Pulmonary artery endothelial cell (primary cell): Measurements from ENCODE around the gene RORC. TPM values are rescaled to one million over a fixed set of nuclear protein-coding genes. Genes with fewer than 3 reads are reported as not detected.
A peak's percentile ranks its signal among the peaks of the same experiment; 100 is the strongest.

Experiments
- DNase-seq: peaks from one replicate; pipeline ENCODE4 v3.0.0-alpha.2; 2011; ENCODE audit warnings: low read depth, low spot score
- total RNA-seq: library from RNA; depleted of rRNA; stranded (reverse); fragments of >200 nt; gene quantifications from 2 replicates; pipeline ENCODE4 v1.2.3, GENCODE V29; 2014

The RORC gene
- total RNA-seq, 1 donor from 2014 or later: not detected

DNA sequence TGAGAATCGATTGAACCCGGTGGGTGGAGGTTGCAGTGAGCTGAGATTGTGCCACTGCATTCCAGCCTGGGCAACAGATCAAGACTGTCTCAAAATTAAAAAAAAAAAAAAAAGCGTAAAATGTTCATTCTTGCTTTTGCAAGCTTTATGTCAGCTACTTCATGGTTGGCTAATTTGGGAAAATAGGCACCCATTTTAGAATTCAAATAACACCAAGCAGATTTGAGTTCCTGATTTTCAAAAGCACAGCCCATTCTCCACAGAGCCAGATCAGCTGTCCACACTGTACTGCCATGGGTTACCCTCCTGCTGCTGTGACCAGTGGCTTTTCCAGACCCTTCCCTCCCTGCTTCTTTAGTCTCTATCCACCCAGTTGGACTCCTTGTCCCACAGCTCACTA is 17.5 kb upstream of the RORC start:
- DNase-seq: no peak

DNA sequence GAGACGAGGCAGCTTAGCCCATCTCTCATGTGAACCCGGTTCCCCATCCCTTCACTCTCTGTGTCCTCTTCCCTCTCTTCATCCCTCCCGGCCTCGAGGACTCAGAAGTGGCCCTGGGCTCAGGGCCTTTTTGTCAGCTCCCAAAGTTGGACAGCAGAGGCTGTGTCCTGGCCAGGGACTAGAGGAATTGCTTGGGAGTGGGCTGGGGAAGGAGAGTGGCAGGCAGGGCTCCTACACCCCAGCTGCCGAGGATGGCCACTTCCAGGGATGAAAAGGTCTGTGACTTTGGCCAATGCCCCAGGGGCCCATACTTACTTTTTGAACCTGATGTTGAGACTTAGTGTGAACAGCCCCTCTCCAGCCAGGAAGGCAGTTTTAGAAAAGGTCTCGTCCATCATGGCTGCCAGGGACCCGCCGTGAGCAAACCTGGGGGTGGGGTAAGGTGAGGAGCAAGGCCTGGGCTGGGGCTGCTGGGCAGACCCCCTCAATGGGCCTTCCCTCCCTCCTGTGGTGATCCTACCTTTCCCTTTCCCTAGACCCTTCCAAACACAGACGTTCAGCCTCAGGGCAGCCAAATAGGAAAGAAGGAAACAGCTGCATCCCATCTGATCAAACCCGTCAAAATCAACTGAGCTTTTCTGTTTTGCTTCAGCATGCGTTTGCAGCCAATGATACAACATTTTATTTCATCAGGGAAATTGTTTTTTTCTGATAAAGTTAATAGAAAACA is 16.4 kb upstream of the RORC start:
- peak; percentile 76 for DNase-seq

DNA sequence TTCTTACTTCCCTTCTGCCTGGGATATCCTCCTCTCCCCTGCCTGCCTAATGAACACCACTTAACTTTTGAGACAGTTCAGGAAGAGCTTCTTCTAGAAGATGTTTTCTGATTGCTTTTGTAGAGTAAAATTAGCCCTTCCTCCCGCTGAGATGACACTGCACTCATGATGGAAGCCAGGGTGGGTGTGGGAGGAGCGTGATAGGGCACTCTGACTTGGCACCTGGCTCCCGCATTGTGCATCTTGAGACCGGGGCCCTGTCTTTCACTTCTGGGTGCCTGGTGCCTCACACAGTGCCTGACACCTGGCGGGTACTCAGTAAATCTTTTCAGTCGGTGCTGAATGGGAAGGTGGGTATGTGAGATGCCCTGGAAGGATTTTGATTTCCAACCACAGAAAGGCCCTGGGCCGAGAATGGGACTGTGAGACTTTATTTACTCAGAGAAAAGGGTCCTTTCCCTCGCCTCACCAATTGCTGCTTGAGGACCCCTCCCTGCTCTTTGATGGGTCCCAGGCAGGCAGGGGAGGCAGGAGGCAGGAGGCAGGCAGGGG is 15.2 kb upstream of the RORC start:
- DNase-seq: no peak

DNA sequence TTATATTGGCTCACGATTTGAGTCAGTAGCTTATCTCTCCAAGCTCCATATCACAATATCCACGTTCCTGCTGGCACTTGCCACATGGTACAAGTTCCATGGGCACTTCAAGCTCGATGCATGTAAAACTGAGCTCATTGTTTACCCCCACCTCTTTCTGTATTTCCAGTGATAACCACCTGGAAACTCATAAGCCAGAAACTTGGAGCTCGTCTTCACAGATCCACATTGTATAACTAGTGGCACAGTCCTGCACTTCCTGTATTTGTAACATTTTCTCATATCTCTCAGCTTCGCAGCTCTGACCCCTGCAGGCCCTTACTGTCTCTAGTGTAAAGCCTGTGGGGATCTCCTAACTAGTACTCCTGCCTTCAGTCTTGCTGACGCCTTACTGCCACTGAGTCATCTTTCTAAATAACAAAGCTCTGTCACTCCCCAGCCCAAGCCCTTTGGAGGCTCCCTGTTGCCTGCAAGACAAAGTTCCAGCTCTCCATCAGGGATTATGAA is 14.5 kb upstream of the RORC start:
- DNase-seq: no peak

GRCh38 chr1:151843398-151843797 is 11.8 kb upstream of the RORC start:
- no peak for DNase-seq

DNA sequence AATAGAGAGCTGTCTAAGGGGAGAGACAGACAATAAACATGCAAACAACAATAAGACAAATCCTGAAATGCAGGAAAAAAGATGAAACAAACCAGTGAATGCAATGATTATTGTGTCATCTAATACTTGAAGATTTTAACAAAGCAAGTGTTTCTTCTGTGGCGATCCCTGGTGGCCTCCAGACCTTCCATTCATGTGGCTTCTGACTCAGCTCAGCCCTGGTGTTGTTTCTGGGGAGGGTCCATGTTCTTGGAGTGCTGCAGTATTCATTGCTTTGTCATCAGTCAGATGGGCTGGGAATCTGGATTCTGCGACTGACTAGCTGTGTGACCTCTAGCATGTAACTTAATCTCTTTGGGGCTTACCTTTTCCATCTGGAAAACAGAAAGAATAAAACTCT is 9.5 kb upstream of the RORC start:
- no peak for DNase-seq

DNA sequence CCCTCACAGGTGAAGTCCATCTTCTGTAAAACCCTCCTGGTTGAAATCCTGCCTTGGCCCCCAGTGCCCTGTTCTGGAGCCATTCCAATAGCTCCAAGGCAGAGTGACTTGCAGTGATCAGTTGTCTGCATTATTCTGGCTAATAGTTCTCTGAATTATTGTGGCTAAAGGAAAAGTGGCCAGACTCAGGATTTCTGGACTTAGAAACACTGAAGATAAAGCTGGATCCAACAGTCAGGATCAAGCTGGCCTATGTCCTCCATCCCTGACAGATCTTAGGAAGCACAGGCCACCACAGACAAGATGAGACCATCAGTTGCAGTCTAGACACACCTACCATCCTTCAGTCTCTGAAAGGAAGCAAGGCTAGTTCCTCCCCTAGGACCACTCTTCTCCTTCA is 8.8 kb upstream of the RORC start:
- no peak for DNase-seq

- no peak for DNase-seq
These were observed 8.1 kb upstream of the RORC start, which contains the start of gene C2CD4D for GRCh38 chr1:151839457-151840403. Gene C2CD4D, minus strand, starts transcription at chr1:151839820. Its CDS starts 831 bp downstream, at chr1:151838989.

- DNase-seq: no peak
These were observed 7.4 kb upstream of the RORC start for GRCh38 chr1:151839082-151839412.

GRCh38 chr1:151838222-151839081 is 6.8 kb upstream of the RORC start:
- DNase-seq: no peak

- DNase-seq: no peak
These were observed 6.3 kb upstream of the RORC start for GRCh38 chr1:151837884-151838221.

- no peak for DNase-seq
These were observed 5.6 kb upstream of the RORC start for GRCh38 chr1:151837197-151837596.

- DNase-seq: no peak
These were observed 4.0 kb upstream of the RORC start for GRCh38 chr1:151835596-151835995.

DNA sequence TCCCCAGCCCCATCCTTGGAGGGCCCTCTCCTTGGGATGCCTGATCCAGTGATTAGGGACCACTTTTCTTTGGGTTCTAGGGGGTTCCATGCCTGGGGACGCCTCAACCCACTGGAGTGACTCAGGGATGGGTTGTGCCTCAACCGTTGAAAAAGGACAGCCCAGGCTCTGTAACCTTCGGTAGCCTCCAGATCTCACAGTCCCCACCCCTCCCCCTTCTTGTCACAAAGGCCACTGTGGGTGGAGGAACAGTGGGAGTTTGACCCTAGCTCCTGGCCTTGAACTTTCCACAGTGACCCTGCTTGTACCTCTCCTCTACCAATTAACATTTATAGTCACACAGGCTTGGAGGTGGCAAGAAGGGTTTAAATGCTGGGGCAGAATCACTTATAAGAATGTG is 2.6 kb upstream of the RORC start:
- no peak for DNase-seq

- DNase-seq: no peak
These were observed 1.7 kb upstream of the RORC start for GRCh38 chr1:151833172-151833900.

DNA sequence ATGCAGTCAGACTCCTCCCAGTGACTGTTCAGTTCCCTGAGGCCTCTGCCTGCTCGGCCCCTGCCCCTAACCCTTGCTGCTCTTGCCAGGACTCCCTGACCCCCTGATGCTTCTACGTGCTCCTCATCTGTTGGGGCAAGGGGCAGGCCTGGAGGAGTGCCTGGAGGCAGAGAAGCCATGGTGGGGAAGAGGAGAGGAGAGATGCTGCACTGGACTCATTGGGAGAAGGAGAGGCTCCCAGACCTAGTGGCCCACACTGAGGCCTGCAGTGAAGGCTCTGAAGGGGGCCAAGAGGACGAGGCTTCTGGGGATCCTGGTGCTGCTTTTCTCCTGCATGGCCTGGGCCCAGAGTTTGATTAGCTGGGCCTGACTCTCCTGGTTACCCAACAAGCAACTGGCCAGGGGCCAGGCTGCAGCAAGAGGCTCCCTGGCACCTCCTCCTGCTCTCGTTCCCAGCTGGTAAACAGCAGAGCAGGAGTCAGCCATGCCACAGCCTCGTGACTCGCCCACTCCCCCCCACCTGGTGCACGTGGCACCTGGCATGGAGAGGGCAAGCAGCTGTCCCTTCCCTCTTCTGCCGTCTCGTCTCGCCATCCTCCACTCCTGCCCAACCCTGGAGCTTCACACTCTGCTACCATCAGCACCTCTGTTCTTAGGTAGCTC is 847 bp upstream of the RORC start:
- no peak for DNase-seq

- DNase-seq: no peak
These were observed 378 bp downstream of the RORC start for GRCh38 chr1:151831256-151831591.

- no peak for DNase-seq
These were observed 1.5 kb downstream of the RORC start for GRCh38 chr1:151830055-151830454.

GRCh38 chr1:151829352-151830046 is 2.1 kb downstream of the RORC start:
- DNase-seq: no peak

DNA sequence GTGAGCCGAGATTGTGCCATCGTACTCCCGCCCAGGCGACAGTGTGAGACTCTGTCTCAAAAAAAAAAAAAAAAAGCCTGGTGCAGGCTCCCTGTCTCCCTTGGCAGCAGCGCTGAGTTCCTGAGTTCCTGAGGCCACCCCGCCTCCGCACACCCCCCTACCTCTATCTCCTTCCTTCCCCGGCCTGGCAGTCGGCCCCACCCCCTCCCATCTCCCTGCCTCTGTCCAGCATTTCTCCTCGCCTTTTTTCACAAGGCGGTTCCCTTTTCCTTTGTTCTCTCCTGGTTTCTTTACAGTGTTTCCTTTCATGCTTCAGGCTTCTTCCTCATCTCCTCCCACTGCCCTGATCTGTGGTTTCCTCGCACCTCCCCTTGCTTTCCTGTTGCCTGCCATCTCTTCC is 2.7 kb downstream of the RORC start:
- DNase-seq: no peak
